ENCODE measurements around the gene ACACB. TPM values are rescaled to one million over a fixed set of nuclear protein-coding genes. Genes with fewer than 3 reads are reported as not detected.

ACACB gene
- total RNA-seq, 1 experiment from 2014 or later: 8.2 TPM

DNA sequence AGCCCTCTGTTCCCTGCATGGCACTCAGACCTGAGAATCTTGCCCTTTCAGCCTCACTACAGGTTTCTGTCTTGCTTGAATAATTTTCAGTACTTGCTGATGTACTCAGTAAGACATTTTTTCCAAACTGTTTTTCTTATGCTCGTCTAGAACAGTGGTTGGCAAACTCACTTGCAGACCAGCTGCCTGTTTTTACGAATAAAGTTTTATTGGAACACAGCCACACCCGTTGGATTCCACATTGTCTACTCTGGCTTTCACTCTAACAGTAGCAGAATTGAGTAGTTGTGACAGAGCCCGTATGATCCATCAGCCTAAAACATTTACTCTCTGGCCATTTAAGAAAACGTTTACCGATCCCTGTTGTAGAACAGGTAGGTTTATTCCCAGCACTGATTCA lies 119.9 kb downstream of the ACACB start:
- CTCF ChIA-PET: no interaction called here
- DNase-seq (ENCODE audit: low spot score): no peak
- POLR2A ChIA-PET (ENCODE audit: low non-redundant PET): no interaction called here
- H3K4me1 ChIP-seq (ENCODE audit: insufficient read depth, low read length, poor library complexity, severe bottlenecking): no peaks in the 10 kb centered on the region
- BruUV-seq (replicated peaks): no TSS peak
- no peak overlapping the region for H3K4me3 ChIP-seq (ENCODE audit: low read depth, low read length, poor library complexity, severe bottlenecking)
- intact Hi-C loops (cut with micrococcal nuclease; ENCODE audit: unreplicated experiment): no loop called here
- no peaks in the 10 kb centered on the region for H3K27me3 ChIP-seq (replicated peaks; ENCODE audit: insufficient read depth, low read depth, low read length, poor library complexity)
- H3K36me3 ChIP-seq (ENCODE audit: insufficient read depth, low read length, poor library complexity, severe bottlenecking): no peaks in the 10 kb centered on the region
- H3K9me3 ChIP-seq (ENCODE audit: low read depth, low read length, poor library complexity, severe bottlenecking): no peaks in the 10 kb centered on the region
- TF ChIP-seq CTCF (conservative IDR thresholded peaks at IDR 0.05; ENCODE audit: low read depth, low read length) (no peak), EZH2 (IDR thresholded peaks at IDR 0.05; ENCODE audit: borderline replicate concordance, low read depth, low read length, poor library complexity, severe bottlenecking) (no peak)
- H3K27ac ChIP-seq (ENCODE audit: low read depth, low read length, poor library complexity, severe bottlenecking): no peak overlapping the region

GRCh38 chr12:109239179-109239578 lies 122.8 kb downstream of the ACACB start:
- CTCF ChIA-PET: no interaction called here
- Histone ChIP-seq H3K4me1 (ENCODE audit: insufficient read depth, low read length, poor library complexity, severe bottlenecking) (no peaks in the 10 kb centered on the region), H3K27ac (ENCODE audit: low read depth, low read length, poor library complexity, severe bottlenecking) (no peak overlapping the region), H3K4me3 (ENCODE audit: low read depth, low read length, poor library complexity, severe bottlenecking) (no peak overlapping the region), H3K9me3 (ENCODE audit: low read depth, low read length, poor library complexity, severe bottlenecking) (no peaks in the 10 kb centered on the region), H3K27me3 (replicated peaks; ENCODE audit: insufficient read depth, low read depth, low read length, poor library complexity) (no peaks in the 10 kb centered on the region), H3K36me3 (ENCODE audit: insufficient read depth, low read length, poor library complexity, severe bottlenecking) (no peaks in the 10 kb centered on the region)
- no peak for DNase-seq (ENCODE audit: low spot score)
- intact Hi-C loops (cut with micrococcal nuclease; ENCODE audit: unreplicated experiment): no loop called here
- BruUV-seq (replicated peaks): no TSS peak
- TF ChIP-seq CTCF (conservative IDR thresholded peaks at IDR 0.05; ENCODE audit: low read depth, low read length) (no peak), EZH2 (IDR thresholded peaks at IDR 0.05; ENCODE audit: borderline replicate concordance, low read depth, low read length, poor library complexity, severe bottlenecking) (no peak)
- POLR2A ChIA-PET (ENCODE audit: low non-redundant PET): no interaction called here

DNA sequence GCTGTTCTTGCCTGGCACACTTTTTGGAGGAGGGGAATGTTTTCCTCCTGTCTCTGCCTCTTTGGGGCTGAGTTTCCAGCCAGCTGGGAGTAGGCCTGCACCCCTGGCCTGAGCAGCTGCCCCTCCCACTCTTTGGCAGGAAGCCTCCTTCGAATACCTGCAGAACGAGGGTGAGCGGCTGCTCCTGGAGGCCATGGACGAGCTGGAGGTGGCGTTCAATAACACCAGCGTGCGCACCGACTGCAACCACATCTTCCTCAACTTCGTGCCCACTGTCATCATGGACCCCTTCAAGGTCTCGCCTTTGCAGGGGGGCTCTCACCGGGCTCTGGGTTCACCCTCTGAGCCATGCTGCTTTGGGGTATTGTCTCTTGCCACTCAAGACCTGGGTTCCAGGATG lies 123.3 kb downstream of the ACACB start:
- ChIA-PET CTCF (no interaction called here), POLR2A (ENCODE audit: low non-redundant PET) (no interaction called here)
- no peaks in the 10 kb centered on the region for H3K36me3 ChIP-seq (ENCODE audit: insufficient read depth, low read length, poor library complexity, severe bottlenecking)
- TF ChIP-seq EZH2 (IDR thresholded peaks at IDR 0.05; ENCODE audit: borderline replicate concordance, low read depth, low read length, poor library complexity, severe bottlenecking): no peak
- TF ChIP-seq CTCF (conservative IDR thresholded peaks at IDR 0.05; ENCODE audit: low read depth, low read length): no peak
- H3K27me3 ChIP-seq (replicated peaks; ENCODE audit: insufficient read depth, low read depth, low read length, poor library complexity): no peaks in the 10 kb centered on the region
- no peaks in the 10 kb centered on the region for H3K9me3 ChIP-seq (ENCODE audit: low read depth, low read length, poor library complexity, severe bottlenecking)
- no peak for DNase-seq (ENCODE audit: low spot score)
- BruUV-seq (replicated peaks): no TSS peak
- H3K4me1 ChIP-seq (ENCODE audit: insufficient read depth, low read length, poor library complexity, severe bottlenecking): no peaks in the 10 kb centered on the region
- H3K4me3 ChIP-seq (ENCODE audit: low read depth, low read length, poor library complexity, severe bottlenecking): no peak overlapping the region
- intact Hi-C loops (cut with micrococcal nuclease; ENCODE audit: unreplicated experiment): no loop called here
- H3K27ac ChIP-seq (ENCODE audit: low read depth, low read length, poor library complexity, severe bottlenecking): no peak overlapping the region

All from A673 (cell line).